K562 (cell line): ENCODE results near the gene ANKRD11. TPM values are rescaled to one million over a fixed set of nuclear protein-coding genes. Genes with fewer than 3 reads are reported as not detected.

Experiments used
- ATAC-seq: fragments of 200-7000 bp; cut with Tn5 transposase; 3 replicates; pipeline ENCODE4 v1.9.1; 2020; ENCODE audit warnings: moderate library complexity
- BruUV-seq: library from RNA; stranded (reverse); fragments of 400-500 nt; replicated peaks from 2 replicates; lab custom pipeline; 2021; lab: Mats Ljungman, UMichigan
- CTCF ChIA-PET: fragments of 300-600 bp; formaldehyde crosslinking; extraction: SDS; loops from one replicate; lab custom pipeline; 2021; ENCODE audit warnings: low intra/inter-chr PET ratio; lab: Yijun Ruan, JAX
- POLR2A ChIA-PET: fragments of 300-600, 350-650 bp; sonication (Branson Sonifier 250); formaldehyde crosslinking; extraction: SDS; loops from one replicate; lab custom pipeline; 2021; ENCODE audit warnings: antibody characterized with exemption, inconsistent platforms; lab: Yijun Ruan, JAX
- DNase-seq, 4 experiments: peaks; one replicate each; pipeline versions ENCODE4 v3.0.0 to v3.0.0-alpha.2; 2011 to 2018; ENCODE audit warnings: low spot score in 3 of 4, mixed read lengths in 3 of 4; ENCODE audit errors: extremely low read depth in 1 of 4
- FAIRE-seq: peaks from 2 replicates; lab custom pipeline; 2011; peaks lifted over from hg19 to GRCh38; lab: Jason Lieb, UNC
- H2AFZ ChIP-seq: 2 replicates; pipeline ENCODE4 v1.6.0; 2011; ENCODE audit warnings: low read depth, low read length, control low read depth, inconsistent platforms
- H3K27ac ChIP-seq: fragments of 200-600 bp; 3 replicates; pipeline ENCODE4 v1.8.0; 2011; ENCODE audit warnings: low read depth, mild to moderate bottlenecking, control low read depth, inconsistent platforms, low read length, moderate library complexity, mixed read lengths; ENCODE audit errors: extremely low read depth
- H3K27me3 ChIP-seq, 2 experiments: fragments of 300-600 bp in 1 of 2; 2 replicates in 1 of 2; 3 replicates in 1 of 2; pipeline versions ENCODE4 v1.6.0 to v1.8.0; 2011; ENCODE audit warnings: inconsistent platforms in 2 of 2, low read length in 2 of 2, mild to moderate bottlenecking in 1 of 2, mixed read lengths in 1 of 2, moderate library complexity in 1 of 2; ENCODE audit not compliant: control insufficient read depth in 2 of 2, insufficient read depth in 2 of 2
- H3K36me3 ChIP-seq: fragments of 300-600 bp; 3 replicates; pipeline ENCODE4 v1.8.0; 2011; ENCODE audit warnings: mild to moderate bottlenecking, low read length, inconsistent platforms; ENCODE audit not compliant: control insufficient read depth, insufficient read depth
- H3K4me1 ChIP-seq, 2 experiments: fragments of 200-600 bp in 1 of 2; replicated peaks in 1 of 2; 2 replicates in 1 of 2; 3 replicates in 1 of 2; pipeline versions ENCODE4 v1.5.1 to v1.8.0; 2011; ENCODE audit warnings: inconsistent platforms in 2 of 2, low read length in 2 of 2, mild to moderate bottlenecking in 1 of 2, mixed read lengths in 1 of 2, moderate library complexity in 1 of 2; ENCODE audit not compliant: control insufficient read depth in 2 of 2, insufficient read depth in 2 of 2
- H3K4me2 ChIP-seq: 2 replicates; pipeline ENCODE4 v1.6.1; 2011; ENCODE audit warnings: low read length, control low read depth, inconsistent platforms, mixed read lengths; ENCODE audit not compliant: insufficient read depth
- H3K4me3 ChIP-seq: fragments of 200-600 bp; sonication (generic), shearing (Covaris generic); 2 replicates; pipeline ENCODE4 v1.5.1; 2016; ENCODE audit warnings: control low read depth, inconsistent platforms
- H3K79me2 ChIP-seq: fragments of 200-600 bp; 3 replicates; pipeline ENCODE4 v1.8.0; 2011; ENCODE audit warnings: low read length, inconsistent platforms; ENCODE audit not compliant: control insufficient read depth, insufficient read depth
- H3K9ac ChIP-seq, 2 experiments: 2 replicates each; pipeline versions ENCODE4 v1.6.0 to v1.6.1; 2011; ENCODE audit warnings: low read depth in 2 of 2, low read length in 2 of 2, control low read depth in 1 of 2, inconsistent platforms in 1 of 2, mild to moderate bottlenecking in 1 of 2, mixed read lengths in 1 of 2; ENCODE audit not compliant: insufficient read depth in 1 of 2
- H3K9me1 ChIP-seq: one replicate; pipeline ENCODE4 v1.6.0; 2011; ENCODE audit warnings: inconsistent platforms, mild to moderate bottlenecking, low read length, moderate library complexity; ENCODE audit not compliant: control insufficient read depth, insufficient read depth
- H3K9me3 ChIP-seq: replicated peaks from 2 replicates; pipeline ENCODE4 v1.5.1; 2011; ENCODE audit warnings: low read depth, low read length, inconsistent platforms; ENCODE audit not compliant: control insufficient read depth, insufficient read depth
- H4K20me1 ChIP-seq: replicated peaks from 2 replicates; pipeline ENCODE4 v1.6.1; 2011; ENCODE audit warnings: low read length, inconsistent platforms, mixed read lengths; ENCODE audit not compliant: control insufficient read depth, insufficient read depth
- CAMTA2 ChIP-seq: fragments of 250-450 bp; sonication (Bioruptor Pico); conservative IDR thresholded peaks from 2 replicates; pipeline ENCODE4 v1.5.1; 2022
- GATAD2A ChIP-seq: fragments of 450-650 bp; IDR thresholded peaks from 2 replicates; pipeline ENCODE4 v1.6.1; 2017
- MAFF ChIP-seq: IDR thresholded peaks from 2 replicates; pipeline ENCODE4 v1.6.1; 2012; ENCODE audit warnings: low read length, improper control_type of control experiment
- POLR2AphosphoS2 ChIP-seq: IDR thresholded peaks from 2 replicates; pipeline ENCODE4 v1.6.1; 2012; ENCODE audit warnings: low read length, improper control_type of control experiment
- POLR2G ChIP-seq: fragments of 200-400 bp; formaldehyde crosslinking; IDR thresholded peaks from 2 replicates; pipeline ENCODE4 v1.6.1; 2017; ENCODE audit warnings: low read depth, mild to moderate bottlenecking, antibody characterized with exemption, low read length, moderate library complexity
- RBM22 ChIP-seq: fragments of 200-400 bp; formaldehyde crosslinking; IDR thresholded peaks from 2 replicates; pipeline ENCODE4 v1.6.1; 2018; ENCODE audit warnings: low read length, low read depth; ENCODE audit not compliant: poor library complexity, severe bottlenecking
- ZBTB33 ChIP-seq: sonication (generic); formaldehyde crosslinking; IDR thresholded peaks from 2 replicates; pipeline ENCODE4 v1.8.1; 2023; ENCODE audit warnings: mild to moderate bottlenecking, missing genetic modification reagents
- WGBS: fragments of 100-300 bp; shearing (Covaris generic); methylation state at CpG from one replicate; pipeline ENCODE4 v1.1.6; 2016; ENCODE audit warnings: low coverage, mixed read lengths; ENCODE audit not compliant: insufficient coverage; ENCODE audit errors: missing lambda C conversion rate; 5-methylcytosine and 5-hydroxymethylcytosine counted together
- in situ Hi-C: fragments of 300-500 bp; cut with MboI; formaldehyde crosslinking; loops from 4 replicates; pipeline ENCODE4 v1.15.0; 2018; ENCODE audit warnings: inconsistent platforms, mixed read lengths
- intact Hi-C: fragments of 100-400 bp; cut with micrococcal nuclease; formaldehyde crosslinking; loops from 2 replicates; pipeline ENCODE4 v1.14.2; 2022
- polyA plus RNA-seq, 8 experiments: library from polyadenylated mRNA; depleted of rRNA in 4 of 8; stranded (reverse) in 5 of 8; unstranded in 3 of 8; fragments of >200 nt; fragmentation: Nextera tagmentation in 2 of 8; fragmentation: Illumina TruSeq in 1 of 8; extraction: Ambion mirVana in 2 of 8; extraction: Trizol in 1 of 8; gene quantifications; 2 replicates each; pipeline versions ENCODE4 v1.2.1 to v1.2.3, GENCODE V29; 2011 to 2014; ENCODE audit warnings: inconsistent platforms in 1 of 8, missing spikeins in 1 of 8
- total RNA-seq, 7 experiments: library from RNA; depleted of rRNA in 6 of 7; stranded (reverse); fragments of >200 nt in 6 of 7; fragmentation: Illumina TruSeq in 2 of 7; extraction: Trizol in 2 of 7; gene quantifications; 2 replicates each; pipeline versions ENCODE4 v1.2.1 to v1.2.3, GENCODE V29; 2011 to 2021; ENCODE audit warnings: low replicate concordance in 1 of 7

ANKRD11 gene
- total and polyA plus RNA-seq, 9 of the 15 experiments (the other 6 are each of a cell fraction or from before 2014, with no cell fraction given), result 4.7 to 126 (median 31.7) TPM

GRCh38 chr16:89265647-89266046, 224.7 kb downstream of the ANKRD11 start:
- POLR2A ChIA-PET, result interaction anchor here (0.7 to 2.0 kb wide), 2 partner anchors 11 to 667 kb away, joined by 3 to 6 read pairs; no protein-coding TSS in a partner anchor
- DNase-seq (no peak), FAIRE-seq (no peak), ATAC-seq (no peak; the same call in 2 of the 3 replicates)
- Histone ChIP-seq H3K79me2 (no peaks in the 10 kb centered on the region), H3K9ac (0 out of 4 replicates have a peak overlapping the region, but pooled peaks of 1 of the 2 experiments have one; percentile 26), H2AFZ (no peak overlapping the region), H3K36me3 (peaks cover 38% of the 10 kb centered on the region), H3K4me3 (no peak overlapping the region), H3K27me3 (no peaks in the 10 kb centered on the region), H4K20me1 (no peaks in the 10 kb centered on the region), H3K4me2 (no peak overlapping the region), H3K27ac (no peak overlapping the region), H3K9me1 (no peaks in the 10 kb centered on the region), H3K9me3 (no peaks in the 10 kb centered on the region), H3K4me1 (peaks cover 0 to 24% of the 10 kb centered on the region in 2 experiments; a peak in 2 of 5 replicates)
- 91% methylated on average over 15 of the region's 21 CpGs for WGBS
- CTCF ChIA-PET, result no interaction called here
- TF ChIP-seq GATAD2A (no peak), RBM22 (peak; percentile 95), POLR2G (peak; percentile 67)
- intact Hi-C loops (no loop called here), in situ Hi-C loops (no loop called here)
- no TSS peak for BruUV-seq

DNA sequence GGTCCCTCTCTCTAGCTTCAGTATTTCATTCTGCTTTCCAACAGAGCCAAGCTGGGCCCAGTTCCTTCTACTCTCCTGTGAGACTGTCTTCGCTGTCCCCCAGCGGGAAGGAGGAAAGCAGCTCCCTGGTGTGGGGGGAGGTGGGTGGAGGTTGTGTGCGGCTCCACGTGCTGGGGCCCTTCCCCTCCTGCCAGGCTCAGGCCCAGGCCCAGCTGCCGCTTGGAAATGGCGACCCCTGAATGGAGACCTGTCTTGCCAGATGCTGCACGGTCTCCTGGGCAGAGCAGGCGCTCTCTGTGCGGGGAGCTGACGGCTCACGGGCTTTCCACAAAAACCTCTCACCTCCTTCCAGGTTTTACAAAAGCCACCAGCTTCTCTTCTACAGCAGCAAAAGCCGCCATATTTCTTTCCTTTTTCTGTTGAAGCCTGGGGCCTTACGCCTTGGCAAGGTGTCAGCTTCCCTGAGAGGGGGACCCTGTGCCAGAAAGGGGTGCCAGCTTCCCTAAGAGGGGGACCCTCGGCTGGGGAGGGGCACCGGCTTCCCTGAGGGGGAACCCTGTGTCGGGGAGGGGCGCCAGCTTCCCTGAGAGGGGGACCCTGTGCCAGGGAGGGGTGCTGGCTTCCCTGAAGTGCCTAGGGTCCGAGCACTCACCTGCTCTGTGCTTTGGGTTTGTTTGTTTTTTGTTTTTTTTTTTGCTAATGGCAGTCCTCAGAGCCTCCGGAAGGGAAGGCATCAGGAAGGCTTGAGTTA, 225.4 kb downstream of the ANKRD11 start:
- Histone ChIP-seq H3K27me3 (no peaks in the 10 kb centered on the region), H3K4me1 (peaks cover 0 to 17% of the 10 kb centered on the region in 2 experiments; a peak in 2 of 5 replicates), H4K20me1 (no peaks in the 10 kb centered on the region), H3K27ac (no peak overlapping the region), H3K9ac (no peak overlapping the region), H3K9me1 (no peaks in the 10 kb centered on the region), H2AFZ (no peak overlapping the region), H3K9me3 (no peaks in the 10 kb centered on the region), H3K36me3 (peaks cover 31% of the 10 kb centered on the region), H3K4me3 (no peak overlapping the region), H3K79me2 (no peaks in the 10 kb centered on the region), H3K4me2 (no peak overlapping the region)
- DNase-seq, result no peak
- no TSS peak for BruUV-seq
- peak; percentile 88 for TF ChIP-seq RBM22
- no peak for TF ChIP-seq MAFF
- TF ChIP-seq ZBTB33 (CRISPR knock-in tag), result peak; percentile 68; the same call in 1 of the 2 replicates
- peak; percentile 24; the same call in 1 of the 2 replicates for TF ChIP-seq POLR2AphosphoS2
- no peak for TF ChIP-seq CAMTA2 (CRISPR knock-in tag)
- TF ChIP-seq POLR2G, result peak; percentile 63
- no peak; the same call in 1 of the 3 replicates for ATAC-seq
- ChIA-PET CTCF (no interaction called here), POLR2A (interaction anchor here (0.6 to 2.0 kb wide), 5 partner anchors 11 to 337 kb away, joined by 3 to 6 read pairs (median 3); no protein-coding TSS in a partner anchor)
- no peak for FAIRE-seq
- 84% methylated on average over 17 of the region's 19 CpGs for WGBS
- in situ Hi-C loops (no loop called here), intact Hi-C loops (no loop called here)
